Kidney (tissue), 14 donors: ENCODE results near the gene ERAL1. TPM values are rescaled to one million over a fixed set of nuclear protein-coding genes. Genes with fewer than 3 reads are reported as not detected.
A peak's percentile ranks its signal among the peaks of the same experiment; 100 is the strongest.

Source experiments
- DNase-seq, 5 donors: peaks; one replicate each; pipeline ENCODE4 v3.0.0-alpha.2; 2013 to 2020
- FAIRE-seq: peaks from 2 replicates; lab custom pipeline; 2012; peaks lifted over from hg19 to GRCh38; lab: Jason Lieb, UNC
- H3K27ac ChIP-seq, 2 donors: one replicate each; pipeline ENCODE4 v1.7.0; 2013; ENCODE audit warnings: low read depth in 2 of 2, low read length in 2 of 2, inconsistent platforms in 1 of 2
- H3K27me3 ChIP-seq: one replicate; pipeline ENCODE4 v1.7.1; 2013; ENCODE audit warnings: low read length, inconsistent platforms; ENCODE audit not compliant: control insufficient read depth, insufficient read depth
- H3K36me3 ChIP-seq, 3 donors: one replicate each; pipeline versions ENCODE4 v1.7.0 to v1.7.1; 2013; ENCODE audit warnings: low read length in 3 of 3, control low read depth in 1 of 3, inconsistent platforms in 1 of 3; ENCODE audit not compliant: insufficient read depth in 3 of 3, control insufficient read depth in 2 of 3
- H3K4me1 ChIP-seq, 3 donors: one replicate each; pipeline versions ENCODE4 v1.7.0 to v1.7.1; 2013; ENCODE audit warnings: low read length in 3 of 3, inconsistent platforms in 1 of 3, low read depth in 1 of 3; ENCODE audit not compliant: control insufficient read depth in 2 of 3, insufficient read depth in 2 of 3
- H3K4me3 ChIP-seq, 3 donors: one replicate each; pipeline versions ENCODE4 v1.7.0 to v1.8.1; 2013; ENCODE audit warnings: low read length in 3 of 3, control low read depth in 1 of 3, inconsistent platforms in 1 of 3
- H3K9ac ChIP-seq, 3 donors: one replicate each; pipeline versions ENCODE4 v1.7.0 to v1.7.1; 2013; ENCODE audit warnings: low read length in 3 of 3, control low read depth in 1 of 3, inconsistent platforms in 1 of 3
- H3K9me3 ChIP-seq, 3 donors: one replicate each; pipeline versions ENCODE4 v1.7.0 to v1.7.1; 2013; ENCODE audit warnings: low read length in 3 of 3, control low read depth in 1 of 3, inconsistent platforms in 1 of 3; ENCODE audit not compliant: control insufficient read depth in 2 of 3, insufficient read depth in 1 of 3
- intact Hi-C: fragments of 100-400 bp; cut with DNase I; formaldehyde crosslinking; loops from one replicate; pipeline ENCODE4 v1.11.1; 2022
- polyA plus RNA-seq: library from polyadenylated mRNA; stranded (reverse); fragments of 350-450 nt; fragmentation: Illumina TruSeq; extraction: RNeasy Lipid Tissue Mini Kit (QIAGEN cat#74804); gene quantifications from one replicate; pipeline ENCODE4 v1.2.3, GENCODE V29; 2014; ENCODE audit warnings: low read depth, low replicate concordance; ENCODE audit not compliant: insufficient read depth
- total RNA-seq: library from RNA; stranded (reverse); fragmentation: NEBNext Ultra II Directional; extraction: Animal tissue kit (Norgen Biotek cat#: 25700); gene quantifications from one replicate; pipeline ENCODE4 v1.2.1, GENCODE V29; 2021
- TF ChIP-seq, protein P1 (sequence below): IDR thresholded peaks from 3 replicates; pipeline ENCODE4 v1.5.1; 2012; ENCODE audit warnings: mild to moderate bottlenecking, moderate library complexity, borderline replicate concordance; ENCODE audit not compliant: insufficient read depth; ENCODE audit errors: extremely low read depth
- donor health status: control.
- donor health status: control.
- donor health status: control.
- donor health status: control.
- donor health status: control.
- donor health status: DM: yes; HTN: yes; CAD: no.
- donor health status: Normal renal cell carcinoma (clear cell type).

The ERAL1 gene
- total and polyA plus RNA-seq, 2 donors from 2014 or later = 29.5 to 71.6 TPM

DNA sequence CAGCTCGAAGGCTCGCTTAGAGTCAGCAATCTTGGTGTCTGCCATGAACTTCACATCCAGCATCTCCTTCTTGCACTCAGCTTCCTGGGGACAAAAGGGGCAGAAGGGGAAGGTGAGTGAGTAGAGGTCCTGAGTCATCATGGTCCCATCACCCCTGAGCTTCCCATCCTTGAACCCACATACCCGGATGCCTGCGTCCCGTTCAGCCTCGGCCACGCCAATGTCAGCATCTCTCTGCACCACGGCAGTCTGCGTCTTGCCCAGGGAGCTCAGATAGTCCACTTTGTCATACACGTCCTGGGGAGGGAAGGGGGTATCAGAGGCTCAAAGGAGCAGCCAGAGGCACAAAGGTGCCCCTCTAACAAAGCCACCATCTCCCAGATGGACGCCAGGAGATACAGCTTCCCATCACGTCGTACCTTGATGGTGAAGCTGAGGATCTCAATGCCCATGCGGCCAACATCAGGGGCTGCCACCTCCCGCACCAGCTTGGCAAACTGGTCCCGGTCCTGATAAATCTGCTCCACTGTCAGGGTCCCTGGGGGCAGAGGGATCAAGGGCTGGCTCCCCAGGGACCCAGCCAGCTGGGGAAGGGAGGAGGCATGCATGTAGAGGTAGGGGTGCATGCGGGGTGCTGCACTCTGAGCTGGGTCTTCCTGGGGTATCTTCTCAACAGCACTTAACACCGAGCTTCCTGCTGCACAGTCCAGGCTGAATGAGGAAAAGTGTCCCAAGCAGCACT, 27.5 kb downstream of the ERAL1 start:
- Histone ChIP-seq H3K4me3 (no peak overlapping the region), H3K4me1 (no peaks in the 10 kb centered on the region), H3K36me3 (peaks cover 0 to 51% (median 36%) of the 10 kb centered on the region in 3 donors), H3K27ac (no peak overlapping the region), H3K27me3 (no peaks in the 10 kb centered on the region), H3K9me3 (no peaks in the 10 kb centered on the region), H3K9ac (no peak overlapping the region)
- DNase-seq = no peak
- intact Hi-C loops = no loop called here
- TF ChIP-seq, protein P1, sequence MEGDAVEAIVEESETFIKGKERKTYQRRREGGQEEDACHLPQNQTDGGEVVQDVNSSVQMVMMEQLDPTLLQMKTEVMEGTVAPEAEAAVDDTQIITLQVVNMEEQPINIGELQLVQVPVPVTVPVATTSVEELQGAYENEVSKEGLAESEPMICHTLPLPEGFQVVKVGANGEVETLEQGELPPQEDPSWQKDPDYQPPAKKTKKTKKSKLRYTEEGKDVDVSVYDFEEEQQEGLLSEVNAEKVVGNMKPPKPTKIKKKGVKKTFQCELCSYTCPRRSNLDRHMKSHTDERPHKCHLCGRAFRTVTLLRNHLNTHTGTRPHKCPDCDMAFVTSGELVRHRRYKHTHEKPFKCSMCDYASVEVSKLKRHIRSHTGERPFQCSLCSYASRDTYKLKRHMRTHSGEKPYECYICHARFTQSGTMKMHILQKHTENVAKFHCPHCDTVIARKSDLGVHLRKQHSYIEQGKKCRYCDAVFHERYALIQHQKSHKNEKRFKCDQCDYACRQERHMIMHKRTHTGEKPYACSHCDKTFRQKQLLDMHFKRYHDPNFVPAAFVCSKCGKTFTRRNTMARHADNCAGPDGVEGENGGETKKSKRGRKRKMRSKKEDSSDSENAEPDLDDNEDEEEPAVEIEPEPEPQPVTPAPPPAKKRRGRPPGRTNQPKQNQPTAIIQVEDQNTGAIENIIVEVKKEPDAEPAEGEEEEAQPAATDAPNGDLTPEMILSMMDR = no peak
- no peak for FAIRE-seq

DNA sequence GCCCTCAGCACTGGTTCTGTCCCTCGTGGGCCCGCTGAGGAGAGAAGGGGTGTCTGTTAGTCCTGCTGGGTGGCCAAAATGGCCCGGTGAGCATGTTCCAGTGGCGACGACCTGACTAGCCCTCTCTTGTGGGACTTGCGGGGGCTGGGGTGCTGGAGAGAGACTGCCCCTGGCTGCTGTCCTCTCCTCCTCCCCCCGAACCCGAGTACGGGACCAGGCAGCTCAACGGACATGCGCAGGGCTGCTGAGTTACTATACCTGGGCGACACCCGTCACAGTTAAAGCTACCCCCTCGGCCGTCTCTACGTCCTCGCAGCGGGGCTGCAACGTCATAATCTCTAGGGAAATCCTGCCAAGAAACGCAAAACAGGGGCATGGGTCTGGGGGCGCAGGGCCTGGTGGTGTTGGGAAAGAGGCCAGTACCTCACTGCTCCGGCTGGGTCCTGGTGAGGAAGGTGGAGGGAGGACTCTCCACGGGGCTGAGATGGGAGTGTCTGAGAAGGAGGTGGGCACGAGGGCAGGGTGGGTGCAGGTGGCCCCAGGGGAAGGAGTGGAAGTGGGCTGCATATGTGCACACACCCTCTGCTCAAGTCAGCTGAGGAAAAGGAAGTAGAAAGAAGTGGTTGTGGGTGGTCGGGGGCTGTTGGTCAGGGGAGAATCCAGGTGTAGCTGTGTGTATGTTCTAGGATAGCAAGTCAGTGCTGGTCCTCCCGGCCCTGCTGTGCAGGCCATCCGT, 29.3 kb downstream of the ERAL1 start:
- no peaks in the 10 kb centered on the region for H3K9me3 ChIP-seq
- FAIRE-seq = no peak
- intact Hi-C loops = no loop called here

DNA sequence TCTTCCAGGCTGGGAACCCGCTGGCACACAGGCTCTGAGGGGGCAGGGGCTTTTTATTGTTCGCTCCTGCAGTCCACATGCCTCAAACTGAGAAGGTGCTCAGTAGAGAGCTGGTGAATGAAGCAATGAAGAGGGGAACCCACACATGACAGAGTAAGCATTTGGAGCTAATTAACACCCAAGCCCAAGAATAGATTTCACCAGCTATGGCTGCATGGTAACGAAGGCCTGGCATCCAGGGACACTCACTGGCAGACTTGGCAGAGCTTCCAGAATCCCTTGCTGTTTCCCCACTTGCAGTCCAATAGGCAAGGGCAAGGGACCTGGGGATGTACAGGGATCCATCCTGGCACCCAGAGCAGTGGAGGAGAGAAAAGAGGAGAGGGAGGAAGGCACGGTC, 30.5 kb downstream of the ERAL1 start:
- Histone ChIP-seq H3K9ac (no peak overlapping the region), H3K36me3 (peaks cover 0 to 44% (median 25%) of the 10 kb centered on the region in 3 donors), H3K4me1 (peaks cover 0 to 3% (median 0%) of the 10 kb centered on the region in 3 donors), H3K4me3 (no peak overlapping the region), H3K27ac (no peak overlapping the region), H3K27me3 (no peaks in the 10 kb centered on the region), H3K9me3 (no peaks in the 10 kb centered on the region)
- TF ChIP-seq, protein P1 = no peak
- FAIRE-seq (no peak), DNase-seq (no peak)
- intact Hi-C loops = no loop called here

More for the DNA sequence above, 29.3 kb downstream of the ERAL1 start:
- no peak overlapping the region for H3K27ac ChIP-seq
- H3K4me3 ChIP-seq = no peak overlapping the region
- peaks cover 0 to 51% (median 33%) of the 10 kb centered on the region in 3 donors for H3K36me3 ChIP-seq
- no peak overlapping the region for H3K9ac ChIP-seq
- TF ChIP-seq, protein P1 = no peak
- DNase-seq = peak in 1 of 5 donors; percentile 73
- H3K4me1 ChIP-seq = no peaks in the 10 kb centered on the region
- no peaks in the 10 kb centered on the region for H3K27me3 ChIP-seq
